Upper lobe of left lung (tissue), 4 donors: ENCODE results near the gene MAN2B2.

Experiments used
- EP300 ChIP-seq, 4 donors: sonication (generic); formaldehyde crosslinking; IDR thresholded peaks; one replicate each; pipeline ENCODE4 v1.5.1; 2017; ENCODE audit warnings: antibody characterized with exemption in 4 of 4, control low read depth in 2 of 4
- POLR2A ChIP-seq, 4 donors: fragments of 450-650 bp; IDR thresholded peaks; one replicate each; pipeline ENCODE4 v1.5.1; 2016 to 2017; ENCODE audit warnings: antibody characterized with exemption in 4 of 4, mild to moderate bottlenecking in 2 of 4

DNA sequence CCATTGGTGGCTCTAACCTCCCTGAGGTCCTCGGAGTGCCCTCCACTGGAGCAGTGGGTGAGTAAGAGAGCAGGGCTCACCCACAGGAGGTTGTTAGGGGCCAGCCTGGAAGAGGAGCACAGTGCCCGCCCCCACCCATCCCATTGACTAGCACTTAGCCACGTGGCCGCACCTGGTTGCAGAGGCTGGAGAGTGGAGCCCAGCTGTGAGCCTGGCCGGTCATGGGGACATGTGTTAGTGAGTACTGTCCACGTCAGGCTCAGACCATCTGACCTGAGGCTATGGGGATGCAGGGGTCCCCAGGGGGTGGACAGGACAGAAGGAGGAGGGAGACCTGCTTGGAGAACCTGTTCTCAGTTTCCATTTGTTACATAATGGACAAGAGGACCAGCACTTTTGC, 1.4 kb upstream of the MAN2B2 start:
- TF ChIP-seq POLR2A (IDR thresholded peaks at IDR 0.05) = no peak
- no peak for TF ChIP-seq EP300 (IDR thresholded peaks at IDR 0.05)
